GM19397 (cell line): ENCODE results near the gene PRM3.

Source experiments
- ATAC-seq: cut with Tn5 transposase; IDR thresholded peaks from one replicate; pipeline ENCODE4 v1.9.1; 2021; ENCODE audit warnings: mild to moderate bottlenecking, moderate library complexity; ENCODE audit not compliant: unreplicated experiment

Gene PRM3

GRCh38 chr16:11248133-11248532 lies 25.3 kb downstream of the PRM3 start:
- no peak for ATAC-seq

- ATAC-seq = no peak
These were observed 27.4 kb downstream of the PRM3 start for GRCh38 chr16:11245988-11246387.

GRCh38 chr16:11245222-11245737 lies 28.1 kb downstream of the PRM3 start:
- no peak for ATAC-seq

- ATAC-seq = no peak
These were observed 30.8 kb downstream of the PRM3 start for GRCh38 chr16:11242658-11243057.

GRCh38 chr16:11241480-11242204 lies 31.8 kb downstream of the PRM3 start:
- ATAC-seq = no peak

- ATAC-seq = no peak
These were observed 32.6 kb downstream of the PRM3 start for GRCh38 chr16:11240636-11241473.

- ATAC-seq = no peak
These were observed 33.5 kb downstream of the PRM3 start for GRCh38 chr16:11239644-11240632.

GRCh38 chr16:11238272-11239202 lies 34.9 kb downstream of the PRM3 start:
- no peak for ATAC-seq

- no peak for ATAC-seq
These were observed 36.8 kb downstream of the PRM3 start for GRCh38 chr16:11236461-11237254.

GRCh38 chr16:11235703-11235991 lies 37.8 kb downstream of the PRM3 start:
- no peak for ATAC-seq

- ATAC-seq = no peak
These were observed 38.3 kb downstream of the PRM3 start for GRCh38 chr16:11234884-11235702.

- ATAC-seq = no peak
These were observed 39.6 kb downstream of the PRM3 start for GRCh38 chr16:11233727-11234376.

GRCh38 chr16:11232852-11233726 lies 40.3 kb downstream of the PRM3 start:
- ATAC-seq = no peak

- no peak for ATAC-seq
These were observed 41.1 kb downstream of the PRM3 start for GRCh38 chr16:11232302-11232851.

- ATAC-seq = no peak
These were observed 42.0 kb downstream of the PRM3 start for GRCh38 chr16:11231367-11231970.

GRCh38 chr16:11229906-11230305 lies 43.5 kb downstream of the PRM3 start:
- no peak for ATAC-seq
